Hepatocyte (in vitro differentiated cells): ENCODE data around the gene TNNT3. TPM values are rescaled to one million over a fixed set of nuclear protein-coding genes. Genes with fewer than 3 reads are reported as not detected.

Experiments
- DNase-seq: peaks from one replicate; pipeline ENCODE4 v3.0.0-alpha.2; 2016; ENCODE audit warnings: low spot score
- H2AFZ ChIP-seq: fragments of 200-600 bp; sonication (generic); 2 replicates; pipeline ENCODE4 v1.6.0; 2016; ENCODE audit warnings: antibody characterized with exemption, mild to moderate bottlenecking
- H3K27ac ChIP-seq: fragments of 200-600 bp; sonication (generic); 2 replicates; pipeline ENCODE4 v1.5.1; 2016; ENCODE audit warnings: mild to moderate bottlenecking
- H3K27me3 ChIP-seq: fragments of 200-600 bp; sonication (generic); 2 replicates; pipeline ENCODE4 v1.6.1; 2016
- H3K36me3 ChIP-seq: fragments of 200-600 bp; sonication (generic); replicated peaks from 2 replicates; pipeline ENCODE4 v1.5.1; 2016; ENCODE audit warnings: low read depth; ENCODE audit not compliant: insufficient read depth
- H3K4me1 ChIP-seq: fragments of 200-600 bp; sonication (generic); 2 replicates; pipeline ENCODE4 v1.5.1; 2016; ENCODE audit warnings: mild to moderate bottlenecking, moderate library complexity; ENCODE audit not compliant: insufficient read depth
- H3K4me2 ChIP-seq: fragments of 200-600 bp; sonication (generic); 2 replicates; pipeline ENCODE4 v1.6.0; 2016
- H3K4me3 ChIP-seq: fragments of 200-600 bp; sonication (generic); 2 replicates; pipeline ENCODE4 v1.5.1; 2016; ENCODE audit warnings: mild to moderate bottlenecking
- H3K79me2 ChIP-seq: fragments of 200-600 bp; sonication (generic); 2 replicates; pipeline ENCODE4 v1.6.0; 2017; ENCODE audit warnings: mild to moderate bottlenecking
- H3K9me2 ChIP-seq: fragments of 200-600 bp; sonication (generic); replicated peaks from 2 replicates; pipeline ENCODE4 v1.6.0; 2017; ENCODE audit warnings: mild to moderate bottlenecking; ENCODE audit not compliant: insufficient read depth
- H3K9me3 ChIP-seq: fragments of 200-600 bp; sonication (generic); 2 replicates; pipeline ENCODE4 v1.5.1; 2016; ENCODE audit warnings: low read depth, mild to moderate bottlenecking
- H4K20me1 ChIP-seq: fragments of 200-600 bp; sonication (generic); 2 replicates; pipeline ENCODE4 v1.6.0; 2016; ENCODE audit warnings: mild to moderate bottlenecking; ENCODE audit not compliant: insufficient read depth, poor library complexity, severe bottlenecking
- CTCF ChIP-seq: fragments of 200-600 bp; sonication (generic); IDR thresholded peaks from 2 replicates; pipeline ENCODE4 v1.5.1; 2016; ENCODE audit warnings: antibody characterized with exemption, mild to moderate bottlenecking; ENCODE audit not compliant: poor library complexity
- EZH2 ChIP-seq: fragments of 200-600 bp; sonication (generic); IDR thresholded peaks from 2 replicates; pipeline ENCODE4 v1.6.1; 2016; ENCODE audit warnings: antibody characterized with exemption, mild to moderate bottlenecking, borderline replicate concordance
- EZH2phosphoT487 ChIP-seq: fragments of 200-600 bp; sonication (generic); IDR thresholded peaks from one replicate; pipeline ENCODE4 v1.6.1; 2018; ENCODE audit warnings: antibody characterized with exemption, mild to moderate bottlenecking, low read depth, moderate library complexity; ENCODE audit not compliant: unreplicated experiment, severe bottlenecking
- WGBS: methylation state at CpG from one replicate; pipeline ENCODE4 v1.1.6; 2016; ENCODE audit warnings: low lambda C conversion rate; ENCODE audit errors: missing lambda C conversion rate; 5-methylcytosine and 5-hydroxymethylcytosine counted together
- polyA plus RNA-seq: library from polyadenylated mRNA; unstranded; fragments of >200 nt; fragmentation: Nextera tagmentation; extraction: Ambion mirVana; gene quantifications from 2 replicates; pipeline ENCODE4 v1.2.1, GENCODE V29; 2016
- total RNA-seq: library from RNA; depleted of rRNA; stranded (reverse); fragments of >200 nt; gene quantifications from 2 replicates; pipeline ENCODE4 v1.2.3, GENCODE V29; 2014

The TNNT3 gene
- total and polyA plus RNA-seq, 2 experiments from 2014 or later = 19.2 to 29.9 TPM

DNA sequence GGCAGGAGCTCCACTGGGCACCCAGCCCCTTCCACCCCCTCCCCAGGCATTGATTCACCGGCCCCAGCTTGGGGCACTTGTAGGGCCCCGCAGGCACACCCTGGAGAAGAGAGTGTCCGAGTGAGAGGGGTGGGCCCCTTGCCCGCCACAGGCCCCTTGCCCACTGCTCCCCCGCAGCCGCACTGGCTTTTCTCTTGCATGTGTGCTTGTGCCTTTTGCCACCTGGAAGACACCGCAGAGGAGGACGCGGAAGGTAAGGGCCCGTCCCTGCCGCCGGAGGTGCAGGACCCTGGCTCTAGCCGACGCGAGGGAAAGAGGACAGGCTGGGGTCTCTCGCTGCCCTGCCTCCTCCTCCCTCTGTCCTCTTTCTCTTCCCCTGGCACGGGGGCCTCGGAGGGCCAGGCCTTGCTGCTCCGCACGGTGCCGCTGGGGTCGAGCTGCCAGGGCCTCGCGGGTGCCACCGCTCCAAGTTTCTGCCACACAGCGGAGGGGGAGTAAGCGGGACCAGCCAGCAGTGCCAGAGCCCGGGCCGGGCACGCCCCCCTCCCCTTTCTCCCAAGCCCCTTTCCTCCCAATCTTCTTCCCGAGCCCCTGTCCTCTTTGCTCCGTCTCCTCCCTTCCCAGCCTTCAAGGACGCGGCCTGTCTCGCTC is 9.5 kb downstream of the TNNT3 start:
- no peak overlapping the region for H2AFZ ChIP-seq
- no peaks in the 10 kb centered on the region for H3K27me3 ChIP-seq
- TF ChIP-seq CTCF (no peak), EZH2 (no peak), EZH2phosphoT487 (no peak)
- WGBS = 95% methylated on average over 15 of the region's 35 CpGs
- peaks cover 46% of the 10 kb centered on the region for H3K4me1 ChIP-seq
- no peaks in the 10 kb centered on the region for H3K36me3 ChIP-seq
- H3K27ac ChIP-seq = no peak overlapping the region
- H3K9me2 ChIP-seq = no peaks in the 10 kb centered on the region
- H3K9me3 ChIP-seq = no peaks in the 10 kb centered on the region
- no peaks in the 10 kb centered on the region for H3K79me2 ChIP-seq
- DNase-seq = no peak
- H3K4me3 ChIP-seq = no peak overlapping the region
- H4K20me1 ChIP-seq = no peaks in the 10 kb centered on the region
- no peak overlapping the region for H3K4me2 ChIP-seq

DNA sequence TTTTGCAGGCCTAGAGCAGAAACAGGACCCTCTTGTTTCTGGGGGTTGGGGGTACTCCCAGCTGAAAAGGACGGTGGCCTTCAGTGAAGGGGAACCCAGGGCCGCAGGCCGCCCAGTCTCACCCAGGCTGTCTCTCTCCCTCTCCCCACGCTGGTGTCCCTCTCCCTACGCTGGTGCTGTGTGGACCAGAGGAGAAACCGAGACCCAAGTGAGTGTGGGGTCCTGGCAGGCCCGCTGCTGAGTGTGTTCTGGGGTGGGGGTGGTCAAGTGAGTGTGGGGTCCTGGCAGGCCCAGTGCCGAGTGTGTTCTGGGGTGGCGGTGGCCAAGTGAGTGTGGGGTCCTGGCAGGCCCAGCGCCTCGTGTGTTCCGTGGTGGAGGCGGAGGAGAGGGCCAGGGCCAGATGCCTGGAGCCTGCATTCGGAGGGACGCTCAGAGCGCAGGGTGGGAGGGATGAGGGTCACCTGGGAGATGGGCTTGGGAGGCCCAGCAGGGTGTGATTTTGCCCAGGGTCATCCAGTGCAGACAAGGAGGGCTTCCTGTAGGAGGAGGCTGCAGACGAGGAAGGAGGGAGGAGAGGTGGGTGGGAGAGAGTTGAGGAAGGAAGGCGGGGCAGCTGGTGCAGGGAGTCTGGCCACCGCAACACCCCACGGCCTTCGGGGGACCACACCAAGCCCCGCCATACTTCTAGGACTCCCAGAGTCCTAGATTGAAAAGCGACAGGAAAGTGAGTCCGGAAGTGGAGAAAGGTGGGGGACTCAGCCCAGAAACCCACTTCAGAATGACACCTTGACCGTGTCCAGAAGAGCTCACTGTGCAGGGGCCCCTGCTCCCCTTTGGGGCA is 10.3 kb downstream of the TNNT3 start:
- TF ChIP-seq EZH2 (no peak), CTCF (no peak), EZH2phosphoT487 (no peak)
- H2AFZ ChIP-seq = no peak overlapping the region
- H3K27ac ChIP-seq = peak overlapping the region; percentile 82
- no peaks in the 10 kb centered on the region for H3K9me2 ChIP-seq
- no peak overlapping the region for H3K4me2 ChIP-seq
- H3K4me1 ChIP-seq = peaks cover 41% of the 10 kb centered on the region
- 90% methylated on average over 23 of the region's 25 CpGs for WGBS
- H3K4me3 ChIP-seq = no peak overlapping the region
- H3K36me3 ChIP-seq = no peaks in the 10 kb centered on the region
- no peaks in the 10 kb centered on the region for H3K9me3 ChIP-seq
- no peaks in the 10 kb centered on the region for H3K79me2 ChIP-seq
- no peaks in the 10 kb centered on the region for H3K27me3 ChIP-seq
- no peak for DNase-seq
- no peaks in the 10 kb centered on the region for H4K20me1 ChIP-seq

DNA sequence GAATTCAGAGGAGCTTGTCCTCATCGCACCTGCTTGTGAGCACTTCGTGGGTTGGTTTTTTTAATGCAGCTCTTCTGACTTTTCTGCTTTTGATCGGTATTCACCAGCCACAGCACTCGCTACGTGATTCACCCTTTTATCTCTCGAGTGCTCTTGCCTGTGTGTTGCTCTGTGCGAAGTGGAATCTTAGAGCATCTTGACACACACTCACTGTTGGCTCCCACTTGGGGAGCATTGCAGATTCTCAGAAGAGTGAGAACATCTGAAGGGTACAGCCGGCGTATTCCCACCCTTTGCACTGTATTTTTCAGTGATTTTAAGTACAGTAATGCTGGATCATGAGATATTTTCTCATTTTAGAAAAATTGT is 10.9 kb downstream of the TNNT3 start:
- H3K27ac ChIP-seq = peak overlapping the region; percentile 82
- no peaks in the 10 kb centered on the region for H3K36me3 ChIP-seq
- peaks cover 38% of the 10 kb centered on the region for H3K4me1 ChIP-seq
- H3K79me2 ChIP-seq = no peaks in the 10 kb centered on the region
- no peaks in the 10 kb centered on the region for H3K9me2 ChIP-seq
- H3K4me2 ChIP-seq = no peak overlapping the region
- DNase-seq = no peak
- TF ChIP-seq EZH2phosphoT487 (no peak), CTCF (no peak), EZH2 (no peak)
- no peak overlapping the region for H2AFZ ChIP-seq
- H3K9me3 ChIP-seq = no peaks in the 10 kb centered on the region
- H3K4me3 ChIP-seq = no peak overlapping the region
- H4K20me1 ChIP-seq = no peaks in the 10 kb centered on the region
- WGBS = 72% methylated on average over 9 of the region's 9 CpGs
- no peaks in the 10 kb centered on the region for H3K27me3 ChIP-seq
